Spleen (tissue), 11 donors: Measurements from ENCODE around the gene KRTAP12-1. TPM values are rescaled to one million over a fixed set of nuclear protein-coding genes. Genes with fewer than 3 reads are reported as not detected.
"Not testable (repeated sequence)": the region's sequence is repeated elsewhere in the genome, so short reads cannot be mapped to it uniquely, and the experiment has no call there.

Experiments
- DNase-seq: peaks from one replicate; pipeline ENCODE4 v3.0.0-alpha.2; 2020
- H3K27ac ChIP-seq, 8 donors: fragments of 200-600 bp; sonication (generic) in 7 of 8; 1 replicate in 4 of 8; 2 replicates in 4 of 8; pipeline versions ENCODE4 v1.5.0 to v1.8.0; 2016 to 2021; ENCODE audit warnings: inconsistent platforms in 4 of 8, mild to moderate bottlenecking in 4 of 8, moderate library complexity in 1 of 8
- H3K27me3 ChIP-seq, 7 donors: fragments of 200-600 bp; sonication (generic) in 6 of 7; replicated peaks in 1 of 7; 1 replicate in 4 of 7; 2 replicates in 3 of 7; pipeline versions ENCODE4 v1.5.0 to v1.8.0; 2016 to 2021; ENCODE audit warnings: inconsistent platforms in 3 of 7, mild to moderate bottlenecking in 1 of 7
- H3K36me3 ChIP-seq, 6 donors: fragments of 200-600 bp; sonication (generic) in 5 of 6; 1 replicate in 4 of 6; 2 replicates in 2 of 6; pipeline versions ENCODE4 v1.5.0 to v1.8.0; 2016 to 2021; ENCODE audit warnings: inconsistent platforms in 2 of 6
- H3K4me1 ChIP-seq, 6 donors: fragments of 200-600 bp; sonication (generic) in 5 of 6; 1 replicate in 3 of 6; 2 replicates in 3 of 6; pipeline versions ENCODE4 v1.5.0 to v1.8.0; 2016 to 2021; ENCODE audit warnings: inconsistent platforms in 3 of 6
- H3K4me3 ChIP-seq, 8 donors: fragments of 200-600 bp; sonication (generic) in 7 of 8; 1 replicate in 4 of 8; 2 replicates in 4 of 8; pipeline versions ENCODE4 v1.5.0 to v1.8.0; 2016 to 2021; ENCODE audit warnings: inconsistent platforms in 4 of 8, mild to moderate bottlenecking in 4 of 8, moderate library complexity in 2 of 8
- H3K9me3 ChIP-seq, 8 donors: fragments of 200-600 bp; sonication (generic) in 7 of 8; 1 replicate in 4 of 8; 2 replicates in 4 of 8; pipeline versions ENCODE4 v1.5.0 to v1.8.0; 2016 to 2021; ENCODE audit warnings: inconsistent platforms in 4 of 8
- POLR2A ChIP-seq, 3 donors: fragments of 450-650 bp; IDR thresholded peaks; one replicate each; pipeline ENCODE4 v1.5.1; 2017; ENCODE audit warnings: antibody characterized with exemption in 3 of 3, mild to moderate bottlenecking in 1 of 3
- POLR2AphosphoS5 ChIP-seq, 3 donors: sonication (generic); formaldehyde crosslinking; IDR thresholded peaks; one replicate each; pipeline ENCODE4 v1.5.1; 2017; ENCODE audit warnings: antibody characterized with exemption in 3 of 3
- WGBS, 5 donors: extraction: QIAGEN DNeasy Blood & Tissue Kit in 3 of 5; methylation state at CpG; one replicate each; pipeline versions ENCODE4 v1.1.5 to v1.1.7; 2013 to 2018; 5-methylcytosine and 5-hydroxymethylcytosine counted together
- intact Hi-C: fragments of 100-400 bp; cut with DNase I; formaldehyde crosslinking; loops from one replicate; pipeline ENCODE4 v1.15.0; 2023; ENCODE audit warnings: low total_unique reads
- polyA plus RNA-seq, 3 donors: library from polyadenylated mRNA; stranded (reverse); fragments of 200-250 nt; gene quantifications; one replicate each; pipeline ENCODE4 v1.2.1, GENCODE V29; 2013
- total RNA-seq, 7 donors: library from RNA; depleted of rRNA in 3 of 7; stranded (reverse); fragments of >200 nt in 3 of 7; fragmentation: NEBNext Ultra II Directional in 4 of 7; extraction: Animal tissue kit (Norgen Biotek cat#: 25700) in 4 of 7; gene quantifications; one replicate each; pipeline versions ENCODE4 v1.1.0 to v1.2.1, GENCODE V29; 2016 to 2021
- TF ChIP-seq, protein P1 (sequence below), 11 experiments: fragments of 200-600 bp in 7 of 11; fragments of 450-650 bp in 4 of 11; sonication (generic) in 4 of 11; IDR thresholded peaks in 8 of 11; conservative IDR thresholded peaks in 3 of 11; 1 replicate in 7 of 11; 2 replicates in 4 of 11; pipeline versions ENCODE4 v1.4.0 to v1.8.0; 2016 to 2021; ENCODE audit warnings: antibody characterized with exemption in 11 of 11, inconsistent platforms in 4 of 11, mild to moderate bottlenecking in 1 of 11
- donor health status: healthy with polysubstance abuse.
- donor health status: DM: no; HTN: no; CAD: no; lungs with moderate emphysema.
- donor health status: DM: no; HTN: no; CAD: no.
- donor health status: Bipolar disorder and iron deficiency.
- donor health status: healthy.
- donor health status: DM: no; HTN: no; CAD: no.
- donor health status: DM: yes; HTN: yes; CAD: no.

Gene KRTAP12-1
- total and polyA plus RNA-seq, 10 donors, result not detected

DNA sequence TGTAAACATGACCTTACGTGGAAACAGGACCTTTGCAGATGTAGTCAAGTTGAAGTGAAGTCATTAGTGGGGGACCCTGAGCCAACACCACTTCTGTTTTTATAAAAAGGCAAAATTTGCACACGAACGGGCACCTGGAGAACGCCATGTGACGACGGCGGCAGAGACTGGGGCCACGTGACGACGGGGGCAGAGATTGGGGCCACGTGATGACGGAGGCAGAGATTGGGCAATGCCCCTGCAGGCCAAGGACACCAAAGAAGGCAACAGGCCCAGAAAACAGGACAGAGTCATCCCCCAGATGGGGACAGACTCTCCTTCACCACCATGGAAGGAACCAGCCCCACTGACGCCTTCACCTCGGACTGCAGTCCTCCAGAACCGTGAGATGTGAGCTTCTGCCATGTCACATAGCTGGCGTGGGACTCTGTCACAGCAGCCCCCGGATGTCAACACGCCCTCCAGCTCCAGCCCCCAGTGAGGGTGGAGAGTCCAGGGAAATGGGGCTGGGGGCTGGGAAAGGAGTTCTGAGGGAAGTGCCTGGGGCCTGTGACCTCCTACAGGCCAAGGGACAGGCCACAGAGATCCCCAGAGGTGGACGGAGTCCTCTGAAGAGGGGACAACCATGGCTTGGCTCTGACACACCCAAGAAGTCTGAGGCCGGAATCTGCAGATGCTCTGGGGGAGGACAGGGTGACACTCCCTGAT is 31.5 kb downstream of the KRTAP12-1 start:
- H3K27ac ChIP-seq, result no peak overlapping the region
- no peak for TF ChIP-seq POLR2AphosphoS5 (IDR thresholded peaks at IDR 0.05)
- TF ChIP-seq, protein P1, sequence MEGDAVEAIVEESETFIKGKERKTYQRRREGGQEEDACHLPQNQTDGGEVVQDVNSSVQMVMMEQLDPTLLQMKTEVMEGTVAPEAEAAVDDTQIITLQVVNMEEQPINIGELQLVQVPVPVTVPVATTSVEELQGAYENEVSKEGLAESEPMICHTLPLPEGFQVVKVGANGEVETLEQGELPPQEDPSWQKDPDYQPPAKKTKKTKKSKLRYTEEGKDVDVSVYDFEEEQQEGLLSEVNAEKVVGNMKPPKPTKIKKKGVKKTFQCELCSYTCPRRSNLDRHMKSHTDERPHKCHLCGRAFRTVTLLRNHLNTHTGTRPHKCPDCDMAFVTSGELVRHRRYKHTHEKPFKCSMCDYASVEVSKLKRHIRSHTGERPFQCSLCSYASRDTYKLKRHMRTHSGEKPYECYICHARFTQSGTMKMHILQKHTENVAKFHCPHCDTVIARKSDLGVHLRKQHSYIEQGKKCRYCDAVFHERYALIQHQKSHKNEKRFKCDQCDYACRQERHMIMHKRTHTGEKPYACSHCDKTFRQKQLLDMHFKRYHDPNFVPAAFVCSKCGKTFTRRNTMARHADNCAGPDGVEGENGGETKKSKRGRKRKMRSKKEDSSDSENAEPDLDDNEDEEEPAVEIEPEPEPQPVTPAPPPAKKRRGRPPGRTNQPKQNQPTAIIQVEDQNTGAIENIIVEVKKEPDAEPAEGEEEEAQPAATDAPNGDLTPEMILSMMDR (IDR thresholded peaks at IDR 0.05 in 8 of 11, conservative IDR thresholded peaks at IDR 0.05 in 3 of 11), result no peak
- TF ChIP-seq POLR2A (IDR thresholded peaks at IDR 0.05), result no peak
- peaks cover 0 to 5% (median 3%) of the 10 kb centered on the region in 8 donors for H3K9me3 ChIP-seq
- intact Hi-C loops, result no loop called here
- WGBS, 5 donors, result 88 to 93% (median 91%) methylated on average over 20 of the region's 20 CpGs
- no peaks in the 10 kb centered on the region for H3K4me1 ChIP-seq
- H3K36me3 ChIP-seq, result no peaks in the 10 kb centered on the region
- H3K4me3 ChIP-seq, result no peak overlapping the region
- peaks cover 0 to 35% (median 0%) of the 10 kb centered on the region in 7 donors for H3K27me3 ChIP-seq
- DNase-seq, result no peak

DNA sequence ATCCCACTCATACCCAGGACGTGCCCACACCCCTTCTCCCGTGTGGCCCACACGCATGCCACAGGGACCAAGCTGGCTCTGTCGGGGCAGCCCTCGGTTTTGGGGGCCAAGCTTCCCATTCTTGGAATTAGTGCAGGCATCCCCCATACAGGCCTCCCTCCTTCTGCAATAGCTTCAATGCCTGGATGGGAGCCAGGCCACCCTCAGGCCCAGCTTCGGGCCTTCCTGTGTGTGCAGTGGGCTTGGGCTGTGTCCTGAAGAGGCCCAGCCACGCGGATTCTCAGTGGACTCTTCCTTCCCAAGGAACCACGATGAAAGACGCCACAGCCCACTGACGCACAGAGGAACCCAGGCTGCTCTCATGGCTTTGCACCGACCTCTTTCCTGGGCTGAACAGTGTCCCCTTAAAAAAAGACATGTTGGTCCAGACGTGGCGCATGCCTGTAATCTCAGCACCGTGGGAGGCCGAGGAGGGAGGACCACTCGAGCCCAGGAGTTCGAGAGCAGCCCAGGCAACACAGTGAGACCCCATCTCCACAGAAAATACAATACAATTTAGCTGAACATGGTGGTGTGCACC is 32.4 kb downstream of the KRTAP12-1 start:
- Histone ChIP-seq H3K27ac (no peak overlapping the region), H3K36me3 (no peaks in the 10 kb centered on the region), H3K9me3 (peaks cover 0 to 12% (median 11%) of the 10 kb centered on the region in 8 donors), H3K4me1 (no peaks in the 10 kb centered on the region), H3K27me3 (peaks cover 0 to 35% (median 0%) of the 10 kb centered on the region in 7 donors), H3K4me3 (no peak overlapping the region)
- no peak for DNase-seq
- intact Hi-C loops, result no loop called here
- TF ChIP-seq, protein P1 (IDR thresholded peaks at IDR 0.05 in 8 of 11, conservative IDR thresholded peaks at IDR 0.05 in 3 of 11), result no peak
- no peak for TF ChIP-seq POLR2AphosphoS5 (IDR thresholded peaks at IDR 0.05)
- WGBS, 5 donors, result 83 to 90% (median 88%) methylated on average over 14 to 18 of the region's 18 CpGs

DNA sequence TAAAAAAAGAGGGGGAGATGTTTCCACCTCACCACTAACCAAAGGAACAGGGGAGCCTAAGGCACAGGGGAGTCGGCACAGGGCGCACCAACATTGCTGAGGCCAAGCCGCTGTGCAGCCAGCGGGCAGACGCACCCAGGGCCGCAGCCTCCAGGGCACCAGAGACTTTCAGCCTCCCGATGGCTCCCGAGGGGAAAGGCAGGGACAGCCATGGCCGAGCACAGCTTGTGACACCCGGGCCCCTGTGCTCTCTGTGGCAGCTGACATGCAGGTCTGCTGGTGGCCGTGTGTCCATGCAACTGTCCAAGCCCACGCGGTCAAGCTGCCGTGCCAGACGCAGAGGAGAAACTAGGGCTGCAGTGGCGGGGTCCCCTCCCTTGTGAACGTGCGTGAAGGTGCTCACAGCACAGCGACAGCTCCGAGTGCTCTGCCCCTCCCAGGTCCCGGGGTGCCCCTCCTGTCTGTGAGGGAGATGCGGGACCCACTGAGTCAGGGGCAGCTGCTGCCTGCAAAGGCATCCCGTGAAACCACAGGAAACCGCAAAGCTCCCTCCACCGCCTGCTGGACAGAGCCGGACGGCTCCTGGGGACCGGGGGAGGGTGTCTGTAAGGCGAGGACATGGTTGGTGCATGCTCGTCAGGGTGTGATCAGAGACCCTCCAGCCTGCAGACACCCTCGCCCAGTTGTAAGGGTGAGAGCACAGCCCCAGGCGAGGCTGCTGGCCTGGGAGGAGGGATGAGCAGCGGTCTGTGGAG is 33.2 kb downstream of the KRTAP12-1 start:
- Histone ChIP-seq H3K36me3 (no peaks in the 10 kb centered on the region), H3K27me3 (peaks cover 0 to 29% (median 0%) of the 10 kb centered on the region in 7 donors), H3K27ac (no peak overlapping the region), H3K9me3 (peaks cover 0 to 21% (median 19%) of the 10 kb centered on the region in 8 donors), H3K4me3 (no peak overlapping the region), H3K4me1 (no peaks in the 10 kb centered on the region)
- TF ChIP-seq POLR2AphosphoS5 (IDR thresholded peaks at IDR 0.05) (no peak), POLR2A (IDR thresholded peaks at IDR 0.05) (no peak)
- TF ChIP-seq, protein P1 (IDR thresholded peaks at IDR 0.05 in 8 of 11, conservative IDR thresholded peaks at IDR 0.05 in 3 of 11), result no peak
- intact Hi-C loops, result no loop called here
- no peak for DNase-seq
- WGBS, 5 donors, result 74 to 78% (median 76%) methylated on average over 13 to 33 of the region's 33 CpGs

DNA sequence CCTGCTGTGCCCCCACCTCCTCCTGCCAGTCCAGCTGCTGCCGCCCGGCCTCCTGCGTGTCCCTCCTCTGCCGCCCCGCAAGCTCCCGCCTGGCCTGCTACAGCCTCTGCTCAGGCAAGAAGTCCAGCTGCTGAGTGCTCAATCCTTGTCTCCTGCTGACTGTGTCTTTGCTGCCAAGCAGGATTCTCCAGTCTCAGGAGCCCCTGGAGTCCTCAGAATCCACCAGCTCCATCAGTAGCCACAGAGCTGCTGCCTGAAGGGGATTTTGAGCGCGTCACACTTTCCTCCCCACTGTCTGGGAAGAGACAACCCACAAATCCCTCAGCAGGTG is 34.8 kb downstream of the KRTAP12-1 start:
- H3K36me3 ChIP-seq, result no peaks in the 10 kb centered on the region

DNA sequence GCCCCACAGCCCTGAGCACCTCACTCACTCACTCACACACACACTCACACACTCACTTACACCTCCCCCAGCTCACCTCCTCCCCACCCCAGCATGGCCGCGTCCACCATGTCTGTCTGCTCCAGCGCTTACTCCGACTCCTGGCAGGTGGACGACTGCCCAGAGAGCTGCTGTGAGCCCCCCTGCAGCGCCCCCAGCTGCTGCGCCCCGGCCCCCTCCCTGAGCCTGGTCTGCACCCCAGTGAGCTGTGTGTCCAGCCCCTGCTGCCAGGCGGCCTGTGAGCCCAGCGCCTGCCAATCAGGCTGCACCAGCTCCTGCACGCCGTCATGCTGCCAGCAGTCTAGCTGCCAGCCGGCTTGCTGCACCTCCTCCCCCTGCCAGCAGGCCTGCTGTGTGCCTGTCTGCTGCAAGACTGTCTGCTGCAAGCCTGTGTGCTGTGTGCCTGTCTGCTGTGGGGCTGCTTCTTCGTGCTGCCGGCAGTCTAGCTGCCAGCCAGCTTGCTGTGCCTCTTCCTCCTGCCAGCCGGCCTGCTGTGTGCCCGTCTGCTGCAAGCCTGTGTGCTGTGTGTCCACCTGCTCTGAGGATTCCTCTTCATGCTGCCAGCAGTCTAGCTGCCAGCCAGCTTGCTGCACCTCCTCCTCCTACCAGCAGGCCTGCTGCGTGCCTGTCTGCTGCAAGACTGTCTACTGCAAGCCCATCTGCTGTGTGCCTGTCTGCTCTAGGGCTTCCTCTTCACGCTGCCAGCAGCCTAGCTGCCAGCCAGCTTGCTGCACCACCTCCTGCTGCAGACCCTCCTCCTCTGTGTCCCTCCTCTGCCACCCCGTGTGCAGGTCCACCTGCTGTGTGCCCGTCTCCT is 35.4 kb downstream of the KRTAP12-1 start, which contains the start of gene KRTAP10-11:
TSS of gene KRTAP10-11 (plus strand) at position 49 of the 856 bp plus-strand sequence. CDS start at position 94, 45 bp downstream.
- DNase-seq, H3K4me3 ChIP-seq, H3K4me1 ChIP-seq, H3K36me3 ChIP-seq, H3K27ac ChIP-seq, intact Hi-C loops: not testable (repeated sequence)
- 76 to 83% (median 78%) methylated on average over 14 to 21 of the region's 21 CpGs for WGBS, 5 donors
- H3K9me3 ChIP-seq, result peaks cover 0 to 37% (median 32%) of the 10 kb centered on the region in 8 donors
- H3K27me3 ChIP-seq, result peaks cover 0 to 27% (median 0%) of the 10 kb centered on the region in 7 donors

More for the DNA sequence above, 34.8 kb downstream of the KRTAP12-1 start:
- H3K4me3 ChIP-seq, result no peak overlapping the region
- peaks cover 0 to 27% (median 0%) of the 10 kb centered on the region in 7 donors for H3K27me3 ChIP-seq
- no peak for DNase-seq
- intact Hi-C loops, result no loop called here
- peaks cover 0 to 34% (median 30%) of the 10 kb centered on the region in 8 donors for H3K9me3 ChIP-seq
- TF ChIP-seq, protein P1 (IDR thresholded peaks at IDR 0.05 in 8 of 11, conservative IDR thresholded peaks at IDR 0.05 in 3 of 11), result no peak
- no peak for TF ChIP-seq POLR2AphosphoS5 (IDR thresholded peaks at IDR 0.05)
- no peak for TF ChIP-seq POLR2A (IDR thresholded peaks at IDR 0.05)
- WGBS, 5 donors, result 65 to 76% (median 75%) methylated on average over 8 of the region's 8 CpGs
- H3K27ac ChIP-seq, result no peak overlapping the region
- H3K4me1 ChIP-seq, result no peaks in the 10 kb centered on the region
